Measurements from ENCODE around the gene LEFTY2. TPM values are rescaled to one million over a fixed set of nuclear protein-coding genes. Genes with fewer than 3 reads are reported as not detected.

Gene LEFTY2
- polyA plus RNA-seq, 3 donors: not detected

DNA sequence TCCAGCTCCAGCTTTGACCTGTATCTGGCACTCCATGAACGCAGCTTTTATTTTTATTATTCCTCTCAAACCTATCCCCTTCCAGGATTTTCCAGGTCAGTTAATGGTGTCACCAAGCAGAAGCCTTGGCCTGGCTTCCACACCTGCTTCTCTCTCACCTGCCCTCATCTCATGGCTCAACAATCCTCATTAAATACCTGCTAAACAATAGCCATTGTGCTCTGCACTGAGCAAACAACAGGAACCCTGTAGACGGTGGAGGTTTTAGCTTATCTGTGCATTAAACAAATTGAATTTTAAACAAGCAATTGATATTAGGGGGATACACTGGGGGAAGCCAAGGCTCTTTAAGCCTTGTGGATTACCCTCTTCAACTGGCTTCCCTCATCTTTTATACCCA, 32.2 kb downstream of the LEFTY2 start:
- Histone ChIP-seq H3K79me2 (ENCODE audit: insufficient read depth, low read length) (no peaks in the 10 kb centered on the region), H3K4me3 (replicated peaks in 1 of 3; ENCODE audit: low read depth in 2 of 3, low read length in 3 of 3) (no peak overlapping the region), H4K20me1 (ENCODE audit: insufficient read depth, low read length) (no peaks in the 10 kb centered on the region), H3K27me3 (ENCODE audit: control insufficient read depth in 2 of 2, insufficient read depth in 2 of 2, low read length in 2 of 2) (no peaks in the 10 kb centered on the region), H3K27ac (ENCODE audit: low read depth in 1 of 2, low read length in 2 of 2) (no peak overlapping the region), H3K4me1 (ENCODE audit: control insufficient read depth in 1 of 2, insufficient read depth in 2 of 2, low read length in 2 of 2) (peaks cover 0 to 6% of the 10 kb centered on the region in 2 donors), H3K9me3 (replicated peaks in 1 of 2; ENCODE audit: control insufficient read depth in 1 of 2, insufficient read depth in 1 of 2, low read length in 2 of 2) (no peaks in the 10 kb centered on the region), H3K36me3 (replicated peaks in 1 of 2; ENCODE audit: control insufficient read depth in 1 of 2, insufficient read depth in 2 of 2, low read length in 2 of 2) (peaks cover 3 to 10% of the 10 kb centered on the region in 2 donors), H3K9ac (ENCODE audit: insufficient read depth, low read length, poor library complexity, severe bottlenecking) (no peak overlapping the region), H3K4me2 (replicated peaks; ENCODE audit: extremely low read depth, low read length, poor library complexity, severe bottlenecking) (no peak overlapping the region), H2AFZ (ENCODE audit: insufficient read depth, low read depth, low read length, poor library complexity, severe bottlenecking) (no peak overlapping the region)
- no CpG with 5 or more reads among the region's 2 CpGs for WGBS (ENCODE audit: insufficient coverage)
- peaks cover 0 to 3% (median 0%) of the 10 kb centered on the region in 7 donors for H3K9me3 Mint-ChIP-seq
- no peak for DNase-seq
- H3K36me3 Mint-ChIP-seq: peaks cover 11% of the 10 kb centered on the region in 2 donors
- no peak overlapping the region for H3K27ac Mint-ChIP-seq
- intact Hi-C loops (cut with micrococcal nuclease): no loop called here
- TF ChIP-seq CTCF (IDR thresholded peaks at IDR 0.05): no peak
- H3K4me1 Mint-ChIP-seq: no peaks in the 10 kb centered on the region
- peaks cover 0 to 2% (median 0%) of the 10 kb centered on the region in 3 donors for H3K27me3 Mint-ChIP-seq (ENCODE audit: low read depth in 3 of 3)
- no peak overlapping the region for H3K4me3 Mint-ChIP-seq

- no peak overlapping the region for H3K4me3 ChIP-seq (replicated peaks in 1 of 3; ENCODE audit: low read depth in 2 of 3, low read length in 3 of 3)
- no peak for TF ChIP-seq CTCF (IDR thresholded peaks at IDR 0.05)
- no peak overlapping the region for H3K4me2 ChIP-seq (replicated peaks; ENCODE audit: extremely low read depth, low read length, poor library complexity, severe bottlenecking)
- H3K36me3 ChIP-seq (replicated peaks in 1 of 2; ENCODE audit: control insufficient read depth in 1 of 2, insufficient read depth in 2 of 2, low read length in 2 of 2): peaks cover 2 to 6% of the 10 kb centered on the region in 2 donors
- Mint-ChIP-seq H3K27me3 (ENCODE audit: low read depth in 3 of 3) (peaks cover 0 to 2% (median 0%) of the 10 kb centered on the region in 3 donors), H3K4me3 (no peak overlapping the region), H3K36me3 (peaks cover 5 to 11% of the 10 kb centered on the region in 2 donors), H3K27ac (peak overlapping the region in 1 of 7 donors; percentile 23), H3K4me1 (no peaks in the 10 kb centered on the region), H3K9me3 (peaks cover 0 to 3% (median 0%) of the 10 kb centered on the region in 7 donors)
- H4K20me1 ChIP-seq (ENCODE audit: insufficient read depth, low read length): no peaks in the 10 kb centered on the region
- no peaks in the 10 kb centered on the region for H3K79me2 ChIP-seq (ENCODE audit: insufficient read depth, low read length)
- intact Hi-C loops (cut with micrococcal nuclease): no loop called here
- H3K27me3 ChIP-seq (ENCODE audit: control insufficient read depth in 2 of 2, insufficient read depth in 2 of 2, low read length in 2 of 2): no peaks in the 10 kb centered on the region
- no peak overlapping the region for H3K9ac ChIP-seq (ENCODE audit: insufficient read depth, low read length, poor library complexity, severe bottlenecking)
- H3K4me1 ChIP-seq (ENCODE audit: control insufficient read depth in 1 of 2, insufficient read depth in 2 of 2, low read length in 2 of 2): peaks cover 0 to 6% of the 10 kb centered on the region in 2 donors
- WGBS (ENCODE audit: insufficient coverage): 90% methylated on average over 5 of the region's 5 CpGs
- H2AFZ ChIP-seq (ENCODE audit: insufficient read depth, low read depth, low read length, poor library complexity, severe bottlenecking): no peak overlapping the region
- H3K9me3 ChIP-seq (replicated peaks in 1 of 2; ENCODE audit: control insufficient read depth in 1 of 2, insufficient read depth in 1 of 2, low read length in 2 of 2): no peaks in the 10 kb centered on the region
- no peak for DNase-seq
- H3K27ac ChIP-seq (ENCODE audit: low read depth in 1 of 2, low read length in 2 of 2): no peak overlapping the region
These were observed 32.9 kb downstream of the LEFTY2 start for GRCh38 chr1:225908013-225908640.

Measured in CD14-positive monocyte (primary cell).